Immature natural killer cell (primary cell): ENCODE results near the gene GPR119. TPM values are rescaled to one million over a fixed set of nuclear protein-coding genes. Genes with fewer than 3 reads are reported as not detected.
"Not testable (repeated sequence)": the region's sequence is repeated elsewhere in the genome, so short reads cannot be mapped to it uniquely, and the experiment has no call there.

Experiments
- DNase-seq, 3 donors: peaks; one replicate each; pipeline ENCODE4 v3.0.0; 2022; ENCODE audit warnings: mixed read lengths in 1 of 3
- H3K27ac Mint-ChIP-seq, 6 donors: one replicate each; pipeline ENCODE4 v1.8.0; 2020; ENCODE audit warnings: mixed read lengths in 6 of 6, mild to moderate bottlenecking in 5 of 6, inconsistent platforms in 4 of 6, moderate library complexity in 3 of 6
- H3K27me3 Mint-ChIP-seq, 3 donors: one replicate each; pipeline ENCODE4 v1.8.0; 2020 to 2021; ENCODE audit warnings: low read depth in 3 of 3, mild to moderate bottlenecking in 3 of 3, mixed read lengths in 3 of 3, moderate library complexity in 3 of 3, inconsistent platforms in 1 of 3
- H3K36me3 Mint-ChIP-seq, 3 donors: one replicate each; pipeline ENCODE4 v1.8.0; 2020; ENCODE audit warnings: mixed read lengths in 3 of 3, inconsistent platforms in 2 of 3, mild to moderate bottlenecking in 2 of 3
- H3K4me1 Mint-ChIP-seq, 2 donors: one replicate each; pipeline ENCODE4 v1.8.0; 2020; ENCODE audit warnings: inconsistent platforms in 2 of 2, mild to moderate bottlenecking in 2 of 2, mixed read lengths in 2 of 2, moderate library complexity in 1 of 2
- H3K4me3 Mint-ChIP-seq, 5 donors: one replicate each; pipeline ENCODE4 v1.8.0; 2020; ENCODE audit warnings: mild to moderate bottlenecking in 5 of 5, mixed read lengths in 5 of 5, inconsistent platforms in 3 of 5, moderate library complexity in 3 of 5
- H3K9me3 Mint-ChIP-seq, 6 donors: one replicate each; pipeline ENCODE4 v1.8.0; 2020; ENCODE audit warnings: mild to moderate bottlenecking in 6 of 6, mixed read lengths in 6 of 6, inconsistent platforms in 4 of 6, moderate library complexity in 3 of 6
- polyA plus RNA-seq, 3 donors: library from polyadenylated mRNA; unstranded; fragments of 300-500 nt; fragmentation: Illumina TruSeq; gene quantifications; one replicate each; pipeline ENCODE4 v1.2.3, GENCODE V29; 2021

GPR119 gene
- not detected for polyA plus RNA-seq

GRCh38 chrX:130385520-130385919 lies at the start of gene GPR119:
GPR119 (minus strand) TSS chrX:130385674; CDS start chrX:130385447, 227 bp downstream.
- Mint-ChIP-seq H3K4me3 (no peak within 1 kb of the TSS), H3K27me3 (peaks cover 1 to 14% (median 5%) of the 10 kb centered on the region in 3 donors)

GRCh38 chrX:130429236-130429635 lies 43.8 kb upstream of the GPR119 start:
- H3K36me3 Mint-ChIP-seq, DNase-seq, H3K4me3 Mint-ChIP-seq, H3K9me3 Mint-ChIP-seq, H3K27me3 Mint-ChIP-seq, H3K4me1 Mint-ChIP-seq, H3K27ac Mint-ChIP-seq: not testable (repeated sequence)

More at GRCh38 chrX:130385520-130385919, at the start of gene GPR119:
- no peaks in the 10 kb centered on the region for H3K4me1 Mint-ChIP-seq
- no peak for DNase-seq
- H3K27ac Mint-ChIP-seq: no peak within 1 kb of the TSS
- no peaks in the 10 kb centered on the region for H3K9me3 Mint-ChIP-seq
- no peaks in the 10 kb centered on the region for H3K36me3 Mint-ChIP-seq

- no peaks in the 10 kb centered on the region for H3K4me1 Mint-ChIP-seq
- no peaks in the 10 kb centered on the region for H3K9me3 Mint-ChIP-seq
- no peak overlapping the region for H3K4me3 Mint-ChIP-seq
- no peaks in the 10 kb centered on the region for H3K36me3 Mint-ChIP-seq
- DNase-seq: no peak
- no peak overlapping the region for H3K27ac Mint-ChIP-seq
- peaks cover 0 to 2% (median 2%) of the 10 kb centered on the region in 3 donors for H3K27me3 Mint-ChIP-seq
Measured at GRCh38 chrX:130426531-130426930, 41.1 kb upstream of the GPR119 start.

- H3K4me1 Mint-ChIP-seq: no peaks in the 10 kb centered on the region
- H3K27ac Mint-ChIP-seq: no peak overlapping the region
- no peak overlapping the region for H3K4me3 Mint-ChIP-seq
- peaks cover 0 to 2% (median 2%) of the 10 kb centered on the region in 3 donors for H3K27me3 Mint-ChIP-seq
- no peaks in the 10 kb centered on the region for H3K9me3 Mint-ChIP-seq
- DNase-seq: no peak
- peaks cover 0 to 2% (median 0%) of the 10 kb centered on the region in 3 donors for H3K36me3 Mint-ChIP-seq
Measured at GRCh38 chrX:130419263-130419662, 33.8 kb upstream of the GPR119 start.

GRCh38 chrX:130418740-130419139 lies 33.3 kb upstream of the GPR119 start:
- H3K4me3 Mint-ChIP-seq: no peak overlapping the region
- H3K9me3 Mint-ChIP-seq: no peaks in the 10 kb centered on the region
- H3K27me3 Mint-ChIP-seq: peaks cover 0 to 2% (median 2%) of the 10 kb centered on the region in 3 donors
- H3K36me3 Mint-ChIP-seq: peaks cover 0 to 4% (median 0%) of the 10 kb centered on the region in 3 donors
- H3K27ac Mint-ChIP-seq: no peak overlapping the region
- no peak for DNase-seq
- H3K4me1 Mint-ChIP-seq: no peaks in the 10 kb centered on the region

GRCh38 chrX:130418066-130418465 lies 32.6 kb upstream of the GPR119 start:
- Mint-ChIP-seq H3K4me3 (no peak overlapping the region), H3K4me1 (no peaks in the 10 kb centered on the region), H3K9me3 (no peaks in the 10 kb centered on the region), H3K27ac (no peak overlapping the region), H3K36me3 (peaks cover 0 to 4% (median 0%) of the 10 kb centered on the region in 3 donors), H3K27me3 (peaks cover 0 to 2% (median 2%) of the 10 kb centered on the region in 3 donors)
- no peak for DNase-seq

GRCh38 chrX:130416785-130417184 lies 31.3 kb upstream of the GPR119 start:
- no peak overlapping the region for H3K27ac Mint-ChIP-seq

GRCh38 chrX:130415201-130415600 lies 29.7 kb upstream of the GPR119 start:
- peaks cover 0 to 18% (median 0%) of the 10 kb centered on the region in 3 donors for H3K36me3 Mint-ChIP-seq
- no peaks in the 10 kb centered on the region for H3K4me1 Mint-ChIP-seq
- no peak for DNase-seq
- H3K27me3 Mint-ChIP-seq: peaks cover 0 to 2% (median 0%) of the 10 kb centered on the region in 3 donors
- H3K27ac Mint-ChIP-seq: peak overlapping the region in 1 of 6 donors; percentile 14
- no peaks in the 10 kb centered on the region for H3K9me3 Mint-ChIP-seq
- no peak overlapping the region for H3K4me3 Mint-ChIP-seq

More at GRCh38 chrX:130416785-130417184, 31.3 kb upstream of the GPR119 start:
- Mint-ChIP-seq H3K4me3 (no peak overlapping the region), H3K4me1 (no peaks in the 10 kb centered on the region), H3K27me3 (peaks cover 0 to 2% (median 2%) of the 10 kb centered on the region in 3 donors), H3K9me3 (no peaks in the 10 kb centered on the region), H3K36me3 (peaks cover 0 to 13% (median 0%) of the 10 kb centered on the region in 3 donors)
- DNase-seq: no peak

GRCh38 chrX:130414800-130415199 lies 29.3 kb upstream of the GPR119 start:
- Mint-ChIP-seq H3K27ac (no peak overlapping the region), H3K9me3 (no peaks in the 10 kb centered on the region), H3K27me3 (peaks cover 0 to 2% (median 0%) of the 10 kb centered on the region in 3 donors), H3K4me3 (no peak overlapping the region), H3K4me1 (no peaks in the 10 kb centered on the region), H3K36me3 (peaks cover 0 to 18% (median 2%) of the 10 kb centered on the region in 3 donors)
- no peak for DNase-seq

- no peak overlapping the region for H3K27ac Mint-ChIP-seq
Measured at GRCh38 chrX:130413415-130413814, 27.9 kb upstream of the GPR119 start.

GRCh38 chrX:130402208-130402684 lies 16.8 kb upstream of the GPR119 start:
- peaks cover 5 to 13% (median 11%) of the 10 kb centered on the region in 3 donors for H3K27me3 Mint-ChIP-seq

More at GRCh38 chrX:130413415-130413814, 27.9 kb upstream of the GPR119 start:
- peaks cover 0 to 2% (median 2%) of the 10 kb centered on the region in 3 donors for H3K27me3 Mint-ChIP-seq
- H3K9me3 Mint-ChIP-seq: no peaks in the 10 kb centered on the region
- no peak overlapping the region for H3K4me3 Mint-ChIP-seq
- peaks cover 0 to 18% (median 6%) of the 10 kb centered on the region in 3 donors for H3K36me3 Mint-ChIP-seq
- no peak for DNase-seq
- no peaks in the 10 kb centered on the region for H3K4me1 Mint-ChIP-seq

GRCh38 chrX:130401415-130402207 lies 16.1 kb upstream of the GPR119 start, which contains the start of gene RBMX2:
RBMX2 (plus strand) TSS chrX:130401987; CDS start chrX:130402033, 46 bp downstream.
- H3K27me3 Mint-ChIP-seq: peaks cover 5 to 19% (median 12%) of the 10 kb centered on the region in 3 donors
- H3K27ac Mint-ChIP-seq: peak within 1 kb of the TSS; percentile 85 to 95 (median 92)
- peak within 1 kb of the TSS; percentile 83 to 94 (median 88) for H3K4me3 Mint-ChIP-seq
- DNase-seq: peak; percentile 73 to 80 (median 77)
- H3K36me3 Mint-ChIP-seq: no peaks in the 10 kb centered on the region
- H3K4me1 Mint-ChIP-seq: peaks cover 12 to 38% of the 10 kb centered on the region in 2 donors
- no peaks in the 10 kb centered on the region for H3K9me3 Mint-ChIP-seq

More at GRCh38 chrX:130402208-130402684, 16.8 kb upstream of the GPR119 start:
- DNase-seq: no peak
- H3K4me1 Mint-ChIP-seq: peaks cover 12 to 38% of the 10 kb centered on the region in 2 donors
- peak overlapping the region; percentile 83 to 94 (median 88) for H3K4me3 Mint-ChIP-seq
- peak overlapping the region; percentile 65 to 95 (median 80) for H3K27ac Mint-ChIP-seq
- no peaks in the 10 kb centered on the region for H3K9me3 Mint-ChIP-seq
- H3K36me3 Mint-ChIP-seq: no peaks in the 10 kb centered on the region

- no peak overlapping the region for H3K27ac Mint-ChIP-seq
- H3K4me3 Mint-ChIP-seq: no peak overlapping the region
- DNase-seq: no peak
- peaks cover 3 to 21% (median 7%) of the 10 kb centered on the region in 3 donors for H3K27me3 Mint-ChIP-seq
- H3K36me3 Mint-ChIP-seq: no peaks in the 10 kb centered on the region
- no peaks in the 10 kb centered on the region for H3K9me3 Mint-ChIP-seq
- no peaks in the 10 kb centered on the region for H3K4me1 Mint-ChIP-seq
Measured at GRCh38 chrX:130395341-130395740, 9.9 kb upstream of the GPR119 start.

- H3K27me3 Mint-ChIP-seq: peaks cover 3 to 25% (median 7%) of the 10 kb centered on the region in 3 donors
- no peak overlapping the region for H3K4me3 Mint-ChIP-seq
- H3K36me3 Mint-ChIP-seq: no peaks in the 10 kb centered on the region
- no peaks in the 10 kb centered on the region for H3K9me3 Mint-ChIP-seq
- H3K4me1 Mint-ChIP-seq: no peaks in the 10 kb centered on the region
- no peak overlapping the region for H3K27ac Mint-ChIP-seq
- no peak for DNase-seq
Measured at GRCh38 chrX:130393451-130394074, 8.1 kb upstream of the GPR119 start.
